Measurements from ENCODE around the gene SGPL1. TPM values are rescaled to one million over a fixed set of nuclear protein-coding genes. Genes with fewer than 3 reads are reported as not detected.

The SGPL1 gene
- total and polyA plus RNA-seq, 2 of the 8 experiments (the other 6 are each of a cell fraction or from before 2014, with no cell fraction given) = 20.5 to 51.6 TPM

DNA sequence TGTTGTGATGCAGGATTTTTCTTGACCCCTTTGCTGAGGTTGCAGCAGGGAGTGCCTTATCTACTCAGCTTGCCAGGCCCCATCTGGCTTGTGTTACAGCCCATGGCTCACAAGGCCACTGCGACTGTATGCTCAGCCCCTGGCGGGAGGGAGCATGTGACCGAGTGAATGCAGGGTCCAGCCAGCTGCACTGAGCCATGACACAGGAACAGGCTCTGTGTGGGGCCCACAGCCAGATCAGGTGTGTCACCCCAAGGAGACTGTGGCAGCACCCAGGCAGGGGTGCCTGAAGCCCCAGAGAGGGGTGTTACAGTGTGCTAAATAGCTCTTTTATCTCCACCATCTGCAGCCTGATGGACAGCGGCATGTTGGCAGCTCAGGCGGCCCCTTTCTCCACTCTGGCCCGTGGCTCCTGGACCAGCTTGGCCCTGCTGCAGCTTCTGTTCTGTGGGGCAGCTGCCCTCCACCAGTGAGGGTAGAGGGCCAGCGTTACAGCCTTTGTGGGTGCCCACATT, 75.2 kb downstream of the SGPL1 start:
- POLR2A ChIA-PET (ENCODE audit: partially characterized antibody) = interaction anchor here (0.6 kb wide), 1 partner anchor 321 kb away, joined by 3 read pairs; the partner anchor contains the start of gene UNC5B
- H4K8ac ChIP-seq (ENCODE audit: extremely low read depth, insufficient read depth, low read length) = peak overlapping the region; percentile 64
- H2BK15ac ChIP-seq (ENCODE audit: low read length) = 0 out of 2 replicates have a peak overlapping the region, but pooled peaks have one; percentile 88
- H2BK12ac ChIP-seq (ENCODE audit: low read depth, low read length) = no peak overlapping the region; the same call in 1 of the 2 replicates
- TF ChIP-seq, protein P1, sequence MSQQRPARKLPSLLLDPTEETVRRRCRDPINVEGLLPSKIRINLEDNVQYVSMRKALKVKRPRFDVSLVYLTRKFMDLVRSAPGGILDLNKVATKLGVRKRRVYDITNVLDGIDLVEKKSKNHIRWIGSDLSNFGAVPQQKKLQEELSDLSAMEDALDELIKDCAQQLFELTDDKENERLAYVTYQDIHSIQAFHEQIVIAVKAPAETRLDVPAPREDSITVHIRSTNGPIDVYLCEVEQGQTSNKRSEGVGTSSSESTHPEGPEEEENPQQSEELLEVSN (IDR thresholded peaks at IDR 0.05) = peak; percentile 66
- no peak for TF ChIP-seq KDM4A (IDR thresholded peaks at IDR 0.05; ENCODE audit: low read depth, low read length, severe bottlenecking)
- no peak for TF ChIP-seq SP1 (IDR thresholded peaks at IDR 0.05; ENCODE audit: low read depth, low read length)
- TF ChIP-seq, protein P2, sequence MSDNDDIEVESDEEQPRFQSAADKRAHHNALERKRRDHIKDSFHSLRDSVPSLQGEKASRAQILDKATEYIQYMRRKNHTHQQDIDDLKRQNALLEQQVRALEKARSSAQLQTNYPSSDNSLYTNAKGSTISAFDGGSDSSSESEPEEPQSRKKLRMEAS (IDR thresholded peaks at IDR 0.05) = peak; percentile 35; the same call in 1 of the 2 replicates
- no peak for TF ChIP-seq CBX5 (IDR thresholded peaks at IDR 0.05; ENCODE audit: low read depth, low read length)
- no peak for TF ChIP-seq RFX5 (IDR thresholded peaks at IDR 0.05; ENCODE audit: borderline replicate concordance, low read depth, low read length)
- H2AFZ ChIP-seq (ENCODE audit: low read length) = no peak overlapping the region
- H3K4ac ChIP-seq (replicated peaks; ENCODE audit: insufficient read length, low read depth, low read length) = no peak overlapping the region
- DNase-seq (ENCODE audit: low read depth in 1 of 2, low spot score in 2 of 2) (no peak), FAIRE-seq (no peak)
- H3K14ac ChIP-seq (ENCODE audit: insufficient read length) = no peak overlapping the region
- peak overlapping the region; percentile 39; the same call in 1 of the 2 replicates for H3K18ac ChIP-seq (ENCODE audit: extremely low read depth, low read length)
- no peaks in the 10 kb centered on the region for H3K79me1 ChIP-seq (ENCODE audit: low read depth, low read length)
- peak overlapping the region; percentile 34; the same call in 1 of the 2 replicates for H2BK20ac ChIP-seq (ENCODE audit: low read length)
- H3K4me1 ChIP-seq (replicated peaks in 1 of 4; ENCODE audit: control insufficient read depth in 3 of 4, insufficient read depth in 4 of 4, low read length in 3 of 4) = peaks cover 10 to 26% (median 20%) of the 10 kb centered on the region in 4 experiments
- H4K5ac ChIP-seq (ENCODE audit: insufficient read length, low read depth, low read length) = no peak overlapping the region
- CTCF ChIA-PET (ENCODE audit: partially characterized antibody) = interaction anchor here (0.9 to 2.3 kb wide), 5 partner anchors 9 to 394 kb away, joined by 4 to 17 read pairs (median 7); no protein-coding TSS in a partner anchor
- no peak overlapping the region for H2BK5ac ChIP-seq (ENCODE audit: low read depth, low read length)
- no peak overlapping the region for H3K4me2 ChIP-seq (ENCODE audit: insufficient read depth in 1 of 2, low read depth in 2 of 2, low read length in 2 of 2)
- H4K91ac ChIP-seq (replicated peaks; ENCODE audit: insufficient read length, low read length) = peak overlapping the region; percentile 22
- no peaks in the 10 kb centered on the region for H3K9me3 ChIP-seq (ENCODE audit: insufficient read depth in 2 of 2, low read depth in 1 of 2, low read length in 1 of 2)
- no peak overlapping the region for H2AK5ac ChIP-seq (ENCODE audit: low read depth, low read length)
- H3K79me2 ChIP-seq (ENCODE audit: control insufficient read depth in 1 of 2, insufficient read depth in 2 of 2, low read length in 2 of 2) = no peaks in the 10 kb centered on the region
- no peak overlapping the region for H2BK120ac ChIP-seq (replicated peaks; ENCODE audit: low read depth, low read length)
- H3K23ac ChIP-seq (ENCODE audit: insufficient read length) = no peak overlapping the region
- no peaks in the 10 kb centered on the region; a peak in 1 of 7 replicates for H3K27me3 ChIP-seq (replicated peaks in 1 of 4; ENCODE audit: control insufficient read depth in 3 of 4, extremely low read depth in 1 of 4, insufficient read depth in 3 of 4, low read length in 3 of 4)
- H3K27ac ChIP-seq (ENCODE audit: low read depth, low read length) = no peak overlapping the region
- H3K9ac ChIP-seq (replicated peaks in 1 of 4; ENCODE audit: extremely low read depth in 1 of 4, low read depth in 3 of 4, low read length in 3 of 4) = peak overlapping the region in 1 of 4 experiments; percentile 28; a peak in 1 of 7 replicates
- H3K36me3 ChIP-seq (ENCODE audit: control insufficient read depth in 2 of 4, insufficient read depth in 4 of 4, low read length in 3 of 4) = no peaks in the 10 kb centered on the region
- H3K56ac ChIP-seq (replicated peaks; ENCODE audit: insufficient read length, low read depth, low read length) = no peak overlapping the region
- H4K20me1 ChIP-seq (replicated peaks in 1 of 2; ENCODE audit: control insufficient read depth in 1 of 2, insufficient read depth in 2 of 2, low read length in 2 of 2) = no peaks in the 10 kb centered on the region
- WGBS, 2 experiments (ENCODE audit: extremely low coverage in 1 of 2, insufficient coverage in 1 of 2, insufficient read length in 1 of 2, insufficient replicate concordance in 2 of 2, low coverage in 1 of 2, low lambda C conversion rate in 2 of 2, missing lambda C conversion rate in 1 of 2) = 72% methylated on average over 7 of the region's 7 CpGs; no CpG with 5 or more reads in 1 of the 2 experiments
- peaks cover 3% of the 10 kb centered on the region for H3K23me2 ChIP-seq (ENCODE audit: low read depth, low read length)
- H3K4me3 ChIP-seq (ENCODE audit: extremely low read depth in 1 of 4, insufficient read depth in 2 of 4, low read depth in 3 of 4, low read length in 4 of 4) = no peak overlapping the region
